ENCODE measurements around the gene STMN3. TPM values are rescaled to one million over a fixed set of nuclear protein-coding genes. Genes with fewer than 3 reads are reported as not detected.

The STMN3 gene
- total and polyA plus RNA-seq, 4 donors: 0.42 to 2.9 (median 0.91) TPM

GRCh38 chr20:63658749-63659187 is 5.5 kb upstream of the STMN3 start:
- Histone ChIP-seq H3K9ac (ENCODE audit: low read depth in 1 of 2, low read length in 2 of 2) (peak overlapping the region; percentile 32 to 57), H3K4me1 (ENCODE audit: control insufficient read depth in 4 of 4, insufficient read depth in 4 of 4, low read length in 3 of 4) (peaks cover 3 to 21% (median 17%) of the 10 kb centered on the region in 4 donors), H3K27ac (ENCODE audit: low read depth in 1 of 2, low read length in 2 of 2) (peak overlapping the region; percentile 88 to 90), H3K27me3 (ENCODE audit: control insufficient read depth in 4 of 4, insufficient read depth in 4 of 4, low read length in 3 of 4) (no peaks in the 10 kb centered on the region), H3K4me3 (ENCODE audit: low read depth in 1 of 3, low read length in 3 of 3) (peak overlapping the region; percentile 63 to 88 (median 81)), H3K9me3 (ENCODE audit: control insufficient read depth in 4 of 4, low read length in 3 of 4) (no peaks in the 10 kb centered on the region), H3K36me3 (ENCODE audit: control insufficient read depth in 4 of 4, insufficient read depth in 3 of 4, low read depth in 1 of 4, low read length in 3 of 4) (peaks cover 0 to 18% (median 8%) of the 10 kb centered on the region in 4 donors)
- no peak for DNase-seq (ENCODE audit: low spot score)
- 5% methylated on average over 25 of the region's 25 CpGs for WGBS
- no peak for TF ChIP-seq ATF3 (IDR thresholded peaks at IDR 0.05)
- TF ChIP-seq NR2F2 (IDR thresholded peaks at IDR 0.05): no peak
- no peak for TF ChIP-seq YY1 (IDR thresholded peaks at IDR 0.05)
- TF ChIP-seq HNF4A (conservative IDR thresholded peaks at IDR 0.05): no peak
- no peak for TF ChIP-seq CTCF (IDR thresholded peaks at IDR 0.05; ENCODE audit: low read depth, low read length, missing input control)
- no peak for TF ChIP-seq FOXA2 (IDR thresholded peaks at IDR 0.05)
- no peak for TF ChIP-seq TAF1 (conservative IDR thresholded peaks at IDR 0.05)
- TF ChIP-seq SP1 (IDR thresholded peaks at IDR 0.05): no peak
- no peak for TF ChIP-seq EGR1 (IDR thresholded peaks at IDR 0.05; ENCODE audit: low read depth in 2 of 2)
- TF ChIP-seq RAD21 (IDR thresholded peaks at IDR 0.05): no peak
- TF ChIP-seq MAX (IDR thresholded peaks at IDR 0.05): no peak
- no peak for TF ChIP-seq JUND (IDR thresholded peaks at IDR 0.05)
- TF ChIP-seq REST (IDR thresholded peaks at IDR 0.05): no peak
- no peak for TF ChIP-seq ZBTB33 (IDR thresholded peaks at IDR 0.05)
